SK-N-SH treated with all-trans-retinoic acid at 6 μM for 48 hours (cell line): ENCODE measurements around the gene SLMAP.

Source experiments
- ATAC-seq: fragments of 200-7000 bp; cut with Tn5 transposase; 3 replicates; pipeline ENCODE4 v1.9.1; 2020; ENCODE audit warnings: mild to moderate bottlenecking, moderate library complexity
- ARNTL ChIP-seq: fragments of 450-650 bp; formaldehyde crosslinking; IDR thresholded peaks from 2 replicates; pipeline ENCODE4 v1.5.0; 2020; ENCODE audit warnings: low read depth, mild to moderate bottlenecking, moderate library complexity, borderline replicate concordance
- BACH2 ChIP-seq: fragments of 250-450 bp; sonication (Bioruptor Pico); IDR thresholded peaks from 2 replicates; pipeline ENCODE4 v1.9.0; 2021; ENCODE audit warnings: mild to moderate bottlenecking, borderline replicate concordance
- ESRRG ChIP-seq: fragments of 250-450 bp; sonication (Bioruptor Pico); IDR thresholded peaks from 2 replicates; pipeline ENCODE4 v1.6.1; 2021; ENCODE audit warnings: mild to moderate bottlenecking
- GLIS3 ChIP-seq: fragments of 250-450 bp; sonication (Bioruptor Pico); IDR thresholded peaks from 2 replicates; pipeline ENCODE4 v1.5.0; 2020; ENCODE audit warnings: mild to moderate bottlenecking, moderate library complexity
- ISL1 ChIP-seq: fragments of 250-450 bp; sonication (Bioruptor Pico); IDR thresholded peaks from 2 replicates; pipeline ENCODE4 v2.1.2; 2022; ENCODE audit warnings: mild to moderate bottlenecking, moderate library complexity
- OSR1 ChIP-seq: fragments of 250-450 bp; sonication (Bioruptor Pico); IDR thresholded peaks from 2 replicates; pipeline ENCODE4 v1.8.0; 2022; ENCODE audit warnings: moderate library complexity, mild to moderate bottlenecking, inconsistent platforms
- PATZ1 ChIP-seq: fragments of 250-450 bp; sonication (Bioruptor Pico); IDR thresholded peaks from 2 replicates; pipeline ENCODE4 v1.8.0; 2020; ENCODE audit warnings: mild to moderate bottlenecking, moderate library complexity, borderline replicate concordance
- POU6F1 ChIP-seq: fragments of 250-450 bp; sonication (Bioruptor Pico); IDR thresholded peaks from 2 replicates; pipeline ENCODE4 v1.8.0; 2021; ENCODE audit warnings: low read depth, mild to moderate bottlenecking, moderate library complexity, borderline replicate concordance
- PPARA ChIP-seq: fragments of 250-450 bp; sonication (Bioruptor Pico); IDR thresholded peaks from 2 replicates; pipeline ENCODE4 v1.5.0; 2020; ENCODE audit warnings: mild to moderate bottlenecking, borderline replicate concordance
- RARB ChIP-seq: fragments of 250-450 bp; sonication (Bioruptor Pico); IDR thresholded peaks from 2 replicates; pipeline ENCODE4 v1.8.0; 2021; ENCODE audit warnings: mild to moderate bottlenecking, moderate library complexity
- SNAI2 ChIP-seq: fragments of 250-450 bp; sonication (Bioruptor Pico); IDR thresholded peaks from 2 replicates; pipeline ENCODE4 v1.5.0; 2020; ENCODE audit warnings: mild to moderate bottlenecking, moderate library complexity
- TCF4 ChIP-seq: fragments of 250-450 bp; sonication (Bioruptor Pico); IDR thresholded peaks from 2 replicates; pipeline ENCODE4 v1.8.0; 2021; ENCODE audit warnings: mild to moderate bottlenecking, moderate library complexity, borderline replicate concordance
- TOX ChIP-seq: fragments of 250-450 bp; sonication (Bioruptor Pico); IDR thresholded peaks from 2 replicates; pipeline ENCODE4 v1.8.0; 2021; ENCODE audit warnings: mild to moderate bottlenecking, moderate library complexity, borderline replicate concordance
- TSHZ2 ChIP-seq: fragments of 250-450 bp; sonication (Bioruptor Pico); IDR thresholded peaks from 2 replicates; pipeline ENCODE4 v1.5.0; 2020; ENCODE audit warnings: mild to moderate bottlenecking, moderate library complexity
- ZC3H10 ChIP-seq: fragments of 250-450 bp; sonication (Bioruptor Pico); IDR thresholded peaks from 2 replicates; pipeline ENCODE4 v1.5.1; 2021; ENCODE audit warnings: mild to moderate bottlenecking, moderate library complexity
- ZFP3 ChIP-seq: fragments of 250-450 bp; sonication (Bioruptor Pico); IDR thresholded peaks from 2 replicates; pipeline ENCODE4 v1.5.0; 2020; ENCODE audit warnings: mild to moderate bottlenecking, moderate library complexity
- ZFP30 ChIP-seq: fragments of 450-650 bp; formaldehyde crosslinking; IDR thresholded peaks from 2 replicates; pipeline ENCODE4 v1.5.0; 2022; ENCODE audit warnings: mild to moderate bottlenecking, moderate library complexity
- ZNF565 ChIP-seq: fragments of 450-650 bp; formaldehyde crosslinking; conservative IDR thresholded peaks from 2 replicates; pipeline ENCODE4 v1.5.0; 2020; ENCODE audit warnings: low read depth, mild to moderate bottlenecking, moderate library complexity
- ZNF70 ChIP-seq: fragments of 450-650 bp; formaldehyde crosslinking; IDR thresholded peaks from 2 replicates; pipeline ENCODE4 v1.5.0; 2020; ENCODE audit warnings: mild to moderate bottlenecking, moderate library complexity
- TF ChIP-seq, protein P1 (sequence below): fragments of 250-450 bp; sonication (Bioruptor Pico); IDR thresholded peaks from 2 replicates; pipeline ENCODE4 v1.5.1; 2020; ENCODE audit warnings: low read depth, mild to moderate bottlenecking, moderate library complexity

Gene SLMAP

DNA sequence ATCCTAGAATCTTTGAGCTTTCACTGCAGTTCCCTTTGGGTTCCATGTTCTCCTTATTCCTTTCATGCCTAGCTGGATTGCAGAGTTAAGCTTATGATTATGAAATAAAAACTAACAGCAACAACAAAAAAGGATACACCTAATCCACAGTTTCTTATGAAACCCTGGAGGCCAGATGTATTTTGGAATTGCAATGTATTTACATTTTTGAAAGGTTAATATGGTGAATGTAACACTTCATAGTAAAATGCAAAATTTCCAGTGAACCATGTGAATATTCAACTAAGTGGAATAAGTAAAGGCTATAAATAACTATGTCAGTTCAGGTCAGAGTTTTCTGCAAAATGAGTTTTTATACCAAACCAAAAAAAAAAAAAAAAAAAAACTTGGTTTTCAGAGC is 186.3 kb downstream of the SLMAP start (continued):
- TF ChIP-seq, protein P1, sequence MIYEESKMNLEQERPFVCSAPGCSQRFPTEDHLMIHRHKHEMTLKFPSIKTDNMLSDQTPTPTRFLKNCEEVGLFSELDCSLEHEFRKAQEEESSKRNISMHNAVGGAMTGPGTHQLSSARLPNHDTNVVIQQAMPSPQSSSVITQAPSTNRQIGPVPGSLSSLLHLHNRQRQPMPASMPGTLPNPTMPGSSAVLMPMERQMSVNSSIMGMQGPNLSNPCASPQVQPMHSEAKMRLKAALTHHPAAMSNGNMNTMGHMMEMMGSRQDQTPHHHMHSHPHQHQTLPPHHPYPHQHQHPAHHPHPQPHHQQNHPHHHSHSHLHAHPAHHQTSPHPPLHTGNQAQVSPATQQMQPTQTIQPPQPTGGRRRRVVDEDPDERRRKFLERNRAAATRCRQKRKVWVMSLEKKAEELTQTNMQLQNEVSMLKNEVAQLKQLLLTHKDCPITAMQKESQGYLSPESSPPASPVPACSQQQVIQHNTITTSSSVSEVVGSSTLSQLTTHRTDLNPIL (CRISPR knock-in tag), result no peak
- TF ChIP-seq, all 23 proteins: peak for 0

- ATAC-seq, result no peak
- TF ChIP-seq PPARA (CRISPR knock-in tag), result no peak
- TF ChIP-seq ZC3H10 (CRISPR knock-in tag), result no peak
- TF ChIP-seq POU6F1, result no peak
These were observed 186.8 kb downstream of the SLMAP start for GRCh38 chr3:57942872-57943283.

- peak; percentile 53 for ATAC-seq
- no peak for TF ChIP-seq TOX (CRISPR knock-in tag)
- TF ChIP-seq ISL1, result peak; percentile 45
- TF ChIP-seq ESRRG (CRISPR knock-in tag), result no peak
- TF ChIP-seq ARNTL, result no peak
These were observed 187.7 kb downstream of the SLMAP start for GRCh38 chr3:57943525-57944495.

GRCh38 chr3:57946970-57947381 is 190.9 kb downstream of the SLMAP start:
- ATAC-seq, result no peak
- TF ChIP-seq GLIS3 (CRISPR knock-in tag), result no peak
- TF ChIP-seq ZC3H10 (CRISPR knock-in tag), result no peak
- no peak for TF ChIP-seq SNAI2
- no peak for TF ChIP-seq PPARA (CRISPR knock-in tag)
- TF ChIP-seq ISL1, result no peak
- TF ChIP-seq, protein P1 (CRISPR knock-in tag), result no peak
- no peak for TF ChIP-seq OSR1 (CRISPR knock-in tag)
- no peak for TF ChIP-seq TCF4 (CRISPR knock-in tag)
- TF ChIP-seq RARB (CRISPR knock-in tag), result no peak
- no peak for TF ChIP-seq TSHZ2 (CRISPR knock-in tag)
- TF ChIP-seq BACH2 (CRISPR knock-in tag), result no peak
- TF ChIP-seq ZNF70 (CRISPR knock-in tag), result no peak
- no peak for TF ChIP-seq POU6F1
- no peak for TF ChIP-seq ARNTL
- no peak for TF ChIP-seq TOX (CRISPR knock-in tag)
- TF ChIP-seq ZNF565 (CRISPR knock-in tag), result no peak
- TF ChIP-seq ZFP30 (CRISPR knock-in tag), result no peak
- no peak for TF ChIP-seq PATZ1
- TF ChIP-seq ZFP3 (CRISPR knock-in tag), result no peak
